ENCODE data around the gene RPL35.
A peak's percentile ranks its signal among the peaks of the same experiment; 100 is the strongest.

The RPL35 gene

DNA sequence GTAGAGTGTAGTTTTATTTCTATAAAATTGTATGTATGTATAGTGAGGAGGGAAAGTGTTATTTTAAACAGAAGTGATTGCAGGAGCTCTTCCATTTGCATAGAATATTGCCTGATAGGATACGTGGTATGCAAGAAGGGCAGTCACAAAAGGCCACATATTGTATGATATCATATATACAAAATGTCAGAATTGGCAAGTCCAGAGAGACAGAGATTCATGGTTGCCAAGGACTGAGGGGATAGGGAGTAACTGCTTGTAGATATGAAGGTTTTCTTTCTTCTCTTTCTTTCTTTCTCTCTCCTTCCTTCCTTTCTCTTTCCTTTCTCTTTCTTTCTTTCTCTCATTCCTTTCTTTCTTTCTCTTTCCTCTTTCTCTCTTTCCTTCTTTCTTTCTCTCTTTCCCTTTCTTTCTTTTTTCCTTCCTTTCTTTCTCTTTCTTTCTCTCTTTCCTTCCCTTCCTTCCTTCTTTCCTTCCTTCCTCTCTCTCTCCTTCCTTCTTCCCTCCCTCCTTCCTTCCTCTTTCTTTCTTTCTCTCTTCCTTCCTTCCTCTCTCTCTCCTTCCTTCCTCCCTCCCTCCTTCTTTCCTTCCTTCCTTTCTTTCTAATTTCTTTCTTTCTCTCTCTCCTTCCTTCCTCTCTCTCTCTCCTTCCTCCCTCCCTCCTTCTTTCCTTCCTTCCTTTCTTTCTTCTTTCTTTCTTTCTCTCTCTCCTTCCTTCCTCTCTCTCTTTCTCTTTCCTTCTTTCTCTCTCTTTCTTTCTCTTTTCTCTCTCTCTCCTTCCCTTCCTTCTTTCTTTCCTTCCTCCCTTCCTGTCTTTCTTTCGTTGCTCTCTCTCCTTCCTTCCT, 33.0 kb downstream of the RPL35 start:
- Mint-ChIP-seq H3K9me3 (no peaks in the 10 kb centered on the region), H3K4me1 (no peaks in the 10 kb centered on the region), H3K4me3 (no peak overlapping the region), H3K36me3 (no peaks in the 10 kb centered on the region), H3K27ac (peak overlapping the region; percentile 18)
- DNase-seq (ENCODE audit: low spot score in 2 of 2) = no peak
- ATAC-seq = no peak

DNA sequence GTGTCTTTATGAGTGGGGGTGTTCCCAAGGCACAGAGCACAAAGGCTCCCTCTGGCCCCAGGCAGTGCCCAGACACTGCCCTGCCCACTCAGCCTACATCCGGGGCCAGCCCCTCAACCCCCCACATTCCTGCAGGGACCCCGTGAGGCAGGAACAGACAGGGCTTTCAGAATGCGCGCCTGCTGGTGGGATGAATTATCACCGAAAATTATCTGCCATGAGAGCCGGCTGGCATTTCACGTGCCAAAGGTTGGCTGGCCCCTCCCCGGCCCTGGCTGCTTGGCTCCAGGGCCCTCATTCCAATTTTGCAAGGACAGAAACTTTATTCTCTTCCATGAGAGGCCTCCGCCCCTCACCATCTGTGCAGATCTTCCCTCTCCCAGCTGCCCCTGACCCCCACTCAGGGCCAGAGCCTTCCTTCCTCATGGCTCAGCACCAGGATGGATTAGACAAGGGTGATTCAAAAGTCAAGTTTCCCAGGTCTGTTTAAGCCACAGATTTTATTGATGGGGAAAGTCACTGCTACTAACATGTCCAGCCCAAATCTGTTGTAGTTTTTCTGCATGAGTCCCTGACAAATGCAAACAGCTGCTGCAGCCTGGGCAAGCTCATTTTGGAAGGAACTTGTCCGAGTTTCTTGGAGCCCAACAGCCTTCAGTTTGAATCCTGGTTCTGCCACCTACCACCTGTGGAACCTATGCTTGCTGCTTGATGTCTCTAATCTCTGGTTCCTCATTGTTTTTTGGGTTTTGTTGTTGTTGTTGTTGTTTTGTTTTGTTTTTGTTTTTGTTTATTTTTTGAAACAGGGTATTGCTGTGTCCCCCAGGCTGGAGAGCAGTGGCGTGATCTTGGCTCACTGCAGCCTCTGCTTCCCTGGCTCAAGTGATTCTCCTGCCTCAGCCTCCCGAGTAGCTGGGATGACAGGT, 40.8 kb downstream of the RPL35 start:
- H3K9me3 Mint-ChIP-seq = no peaks in the 10 kb centered on the region
- ATAC-seq = no peak
- H3K4me1 Mint-ChIP-seq = peaks cover 7% of the 10 kb centered on the region
- H3K27ac Mint-ChIP-seq = no peak overlapping the region
- no peaks in the 10 kb centered on the region for H3K36me3 Mint-ChIP-seq
- DNase-seq (ENCODE audit: low spot score in 2 of 2) = no peak
- no peak overlapping the region for H3K4me3 Mint-ChIP-seq

DNA sequence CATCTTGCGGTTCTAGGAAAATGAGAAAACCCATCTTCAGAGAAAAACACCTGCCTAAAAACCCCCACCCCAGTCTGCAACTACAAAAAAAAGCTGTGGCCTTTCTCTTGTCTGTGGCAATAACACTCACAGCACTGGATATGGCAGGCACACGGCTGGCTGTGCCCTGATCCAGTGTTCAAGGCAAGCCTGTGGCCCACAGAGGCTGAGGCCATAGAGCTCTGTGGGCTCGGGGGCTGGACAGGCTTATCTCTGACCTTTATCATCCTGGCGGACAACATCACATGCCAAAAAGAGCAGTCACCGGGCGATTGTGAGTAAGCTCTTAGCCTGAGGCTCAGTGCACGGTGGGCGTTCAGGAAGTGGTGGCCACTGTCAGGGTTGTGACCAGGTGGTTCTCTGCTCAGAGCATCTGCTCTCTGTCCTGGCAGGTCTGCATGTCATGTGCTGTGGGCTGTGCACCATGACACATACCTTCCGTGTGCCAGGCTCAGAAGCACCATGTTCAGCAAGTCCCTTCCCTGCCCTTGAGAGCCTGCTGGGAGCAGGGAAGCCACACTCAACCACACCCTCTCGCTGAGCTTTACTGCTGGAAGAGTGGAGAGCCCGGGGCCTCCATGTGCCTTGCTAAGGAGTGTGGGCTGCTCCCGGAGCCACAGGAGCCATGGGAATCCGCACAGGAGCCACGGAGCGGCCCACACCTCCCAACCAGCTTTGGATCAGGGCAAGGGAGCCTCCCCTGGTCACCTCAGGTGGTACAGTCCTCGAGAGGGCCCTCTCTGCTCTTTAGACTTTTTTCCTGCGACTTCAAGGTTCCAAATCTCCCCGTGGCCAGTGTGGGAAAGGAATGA, 43.1 kb downstream of the RPL35 start:
- Mint-ChIP-seq H3K4me1 (peaks cover 7% of the 10 kb centered on the region), H3K36me3 (no peaks in the 10 kb centered on the region), H3K27ac (no peak overlapping the region), H3K4me3 (no peak overlapping the region), H3K9me3 (no peaks in the 10 kb centered on the region)
- DNase-seq (ENCODE audit: low spot score in 2 of 2) (no peak), ATAC-seq (peak; percentile 90)

DNA sequence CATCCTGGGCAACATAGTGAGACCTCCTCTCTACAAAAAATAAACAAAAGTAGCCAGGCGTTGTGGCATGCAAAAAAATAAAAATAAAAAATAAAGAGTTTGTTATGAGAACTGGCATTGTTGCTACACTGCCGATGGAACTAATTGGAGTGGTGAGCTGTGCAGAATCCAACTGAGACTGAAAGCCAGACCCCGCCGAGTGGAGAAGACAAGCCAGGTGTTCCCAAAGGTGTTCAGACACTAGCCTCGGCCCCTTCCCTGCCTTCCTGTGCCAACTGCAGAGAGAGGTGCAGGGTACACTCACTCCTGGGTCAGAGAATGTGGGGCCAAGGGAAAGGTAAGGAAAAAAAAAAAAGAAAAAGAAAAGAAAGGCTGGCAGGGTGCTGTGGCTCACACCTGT, 46.2 kb downstream of the RPL35 start:
- Mint-ChIP-seq H3K4me1 (peaks cover 7% of the 10 kb centered on the region), H3K36me3 (no peaks in the 10 kb centered on the region), H3K9me3 (no peaks in the 10 kb centered on the region), H3K4me3 (no peak overlapping the region), H3K27ac (no peak overlapping the region)
- ATAC-seq = no peak
- DNase-seq (ENCODE audit: low spot score in 2 of 2) = no peak

DNA sequence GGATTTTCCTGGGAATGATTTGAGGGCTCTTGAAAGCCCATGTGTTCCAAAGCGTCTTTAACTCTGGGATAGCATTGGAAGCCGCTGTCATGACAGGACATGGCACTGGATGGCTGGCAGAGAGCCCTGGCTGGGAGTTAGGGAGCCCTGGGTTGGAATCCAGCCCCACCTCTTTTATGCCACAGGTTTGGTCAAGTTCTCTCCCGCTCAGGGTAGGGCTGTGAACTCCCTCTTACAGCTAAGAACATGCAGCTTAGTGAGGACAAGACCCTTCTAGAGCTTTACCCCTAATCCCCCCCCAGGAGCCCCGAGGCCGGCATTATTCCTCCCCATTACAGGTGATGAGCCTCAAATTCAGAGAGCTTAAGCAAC, 47.6 kb downstream of the RPL35 start:
- no peak for DNase-seq (ENCODE audit: low spot score in 2 of 2)
- Mint-ChIP-seq H3K36me3 (no peaks in the 10 kb centered on the region), H3K27ac (no peak overlapping the region)

DNA sequence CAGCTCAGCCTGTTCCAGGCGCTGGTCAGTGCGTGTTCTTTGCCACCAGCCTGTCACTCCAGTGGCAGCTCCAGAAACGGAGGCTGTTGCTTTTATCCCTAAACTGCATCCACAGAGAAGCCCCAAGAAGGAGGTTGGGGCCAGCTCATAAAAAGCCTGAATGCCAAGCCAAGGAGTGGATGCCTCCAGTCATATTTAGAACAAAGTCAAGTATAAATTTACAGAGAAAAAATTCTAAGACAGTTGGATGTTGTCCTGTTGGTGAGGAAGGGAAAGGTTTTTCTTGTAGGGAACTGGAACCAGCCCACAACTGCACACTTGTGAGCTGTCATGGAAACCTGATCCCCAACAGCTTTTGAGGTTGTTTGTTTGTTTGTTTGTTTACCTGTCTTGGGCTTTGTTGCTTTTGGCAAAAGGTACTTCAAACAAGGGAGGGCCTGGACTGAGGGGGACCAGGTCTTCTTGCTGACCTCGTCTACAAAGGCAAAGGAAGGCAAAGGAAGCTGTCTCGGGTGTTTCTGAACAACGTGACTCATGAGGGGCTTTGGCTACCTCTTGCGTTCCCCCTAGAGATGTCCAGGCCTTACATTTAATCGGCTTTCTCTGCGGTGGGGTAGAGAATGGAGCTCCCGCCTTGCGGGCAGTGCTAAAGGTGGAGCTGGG, 48.1 kb downstream of the RPL35 start:
- DNase-seq (ENCODE audit: low spot score in 2 of 2) (no peak), ATAC-seq (no peak)
- Mint-ChIP-seq H3K9me3 (no peaks in the 10 kb centered on the region), H3K27ac (no peak overlapping the region), H3K36me3 (no peaks in the 10 kb centered on the region), H3K4me1 (peaks cover 7% of the 10 kb centered on the region), H3K4me3 (no peak overlapping the region)

More for the DNA sequence above, 47.6 kb downstream of the RPL35 start:
- H3K4me1 Mint-ChIP-seq = peaks cover 7% of the 10 kb centered on the region
- no peak for ATAC-seq
- H3K4me3 Mint-ChIP-seq = no peak overlapping the region
- H3K9me3 Mint-ChIP-seq = no peaks in the 10 kb centered on the region

DNA sequence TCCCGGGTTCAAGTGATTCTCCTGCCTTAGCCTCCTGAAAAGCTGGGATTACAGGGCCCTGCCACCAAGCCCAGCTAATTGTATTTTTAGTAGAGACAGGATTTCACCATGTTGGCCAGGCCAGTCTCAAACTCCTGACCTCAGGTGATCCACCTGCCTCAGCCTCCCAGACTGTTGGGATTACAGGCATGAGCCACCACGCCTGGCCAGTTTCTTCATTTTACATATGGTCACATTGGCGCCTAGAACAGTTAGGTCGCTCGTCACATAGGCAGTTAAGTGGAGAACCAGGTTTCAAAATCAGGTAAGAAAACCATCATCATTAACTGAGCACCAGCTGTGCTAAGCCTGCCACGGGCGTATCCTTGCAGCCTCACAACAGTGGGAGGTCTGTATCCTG, 48.7 kb downstream of the RPL35 start:
- Mint-ChIP-seq H3K4me3 (no peak overlapping the region), H3K4me1 (peaks cover 1% of the 10 kb centered on the region), H3K9me3 (no peaks in the 10 kb centered on the region), H3K36me3 (no peaks in the 10 kb centered on the region), H3K27ac (no peak overlapping the region)
- no peak for DNase-seq (ENCODE audit: low spot score in 2 of 2)
- no peak for ATAC-seq

DNA sequence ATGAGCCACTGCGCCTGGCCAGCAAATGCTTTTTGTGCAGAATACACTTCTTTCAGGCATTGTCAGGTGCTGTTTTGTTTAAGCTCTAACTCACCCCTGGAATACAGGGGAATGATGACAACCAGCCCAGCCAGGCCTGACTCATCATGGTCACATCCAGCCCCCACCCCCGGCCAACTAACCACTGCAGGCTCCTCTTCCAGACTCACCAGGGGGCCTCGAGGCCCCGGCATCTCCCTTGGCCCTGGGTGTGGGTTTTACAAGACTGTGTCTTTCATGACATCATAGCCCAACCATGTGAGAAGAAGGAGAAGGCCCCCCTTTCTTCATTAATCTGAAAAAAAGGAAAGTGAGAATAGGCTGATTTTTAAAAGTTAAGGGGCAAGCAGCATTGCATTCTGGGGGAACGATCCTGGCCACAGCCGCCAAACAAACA, 49.3 kb downstream of the RPL35 start:
- no peak for ATAC-seq
- no peak overlapping the region for H3K4me3 Mint-ChIP-seq
- H3K27ac Mint-ChIP-seq = no peak overlapping the region
- H3K4me1 Mint-ChIP-seq = no peaks in the 10 kb centered on the region
- no peaks in the 10 kb centered on the region for H3K36me3 Mint-ChIP-seq
- no peak for DNase-seq (ENCODE audit: low spot score in 2 of 2)
- no peaks in the 10 kb centered on the region for H3K9me3 Mint-ChIP-seq

DNA sequence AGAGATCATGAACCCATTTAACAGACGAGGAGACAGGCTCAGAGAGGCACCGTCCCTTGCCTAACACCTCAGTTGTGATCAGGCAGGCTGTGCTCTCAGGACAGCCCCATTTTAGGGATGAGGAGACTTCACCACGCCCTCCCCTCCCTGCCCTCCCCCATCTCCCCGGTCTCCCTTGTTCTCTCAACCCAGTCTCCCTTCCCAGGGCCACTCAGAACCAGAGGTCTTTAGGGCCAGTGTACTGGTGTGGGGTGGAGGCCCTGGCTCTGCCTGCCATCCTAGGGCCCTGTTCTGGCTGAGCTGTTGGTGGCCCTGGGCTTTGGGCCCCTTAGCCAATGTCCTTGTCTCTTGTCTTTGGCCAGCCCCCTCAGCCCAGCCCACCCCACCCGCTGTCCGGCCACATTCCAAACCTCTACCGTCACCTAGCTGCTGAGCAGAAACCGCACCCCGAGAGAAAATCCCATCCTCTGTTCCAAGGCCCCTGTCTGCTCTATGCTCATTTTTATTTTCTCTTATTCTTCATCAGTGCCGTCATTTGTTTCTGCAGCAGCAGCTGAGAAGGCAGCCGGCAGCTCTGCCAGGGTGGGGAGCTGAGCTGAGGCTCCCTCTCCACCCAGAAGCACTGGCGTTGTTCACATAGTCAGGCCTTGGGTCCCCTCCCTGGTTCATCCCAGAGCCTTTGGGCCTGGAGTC, 50.9 kb downstream of the RPL35 start:
- ATAC-seq (peak; percentile 26), DNase-seq (ENCODE audit: low spot score in 2 of 2) (no peak)
- no peak overlapping the region for H3K27ac Mint-ChIP-seq
- no peak overlapping the region for H3K4me3 Mint-ChIP-seq
- H3K36me3 Mint-ChIP-seq = no peaks in the 10 kb centered on the region
- no peaks in the 10 kb centered on the region for H3K4me1 Mint-ChIP-seq
- no peaks in the 10 kb centered on the region for H3K9me3 Mint-ChIP-seq

DNA sequence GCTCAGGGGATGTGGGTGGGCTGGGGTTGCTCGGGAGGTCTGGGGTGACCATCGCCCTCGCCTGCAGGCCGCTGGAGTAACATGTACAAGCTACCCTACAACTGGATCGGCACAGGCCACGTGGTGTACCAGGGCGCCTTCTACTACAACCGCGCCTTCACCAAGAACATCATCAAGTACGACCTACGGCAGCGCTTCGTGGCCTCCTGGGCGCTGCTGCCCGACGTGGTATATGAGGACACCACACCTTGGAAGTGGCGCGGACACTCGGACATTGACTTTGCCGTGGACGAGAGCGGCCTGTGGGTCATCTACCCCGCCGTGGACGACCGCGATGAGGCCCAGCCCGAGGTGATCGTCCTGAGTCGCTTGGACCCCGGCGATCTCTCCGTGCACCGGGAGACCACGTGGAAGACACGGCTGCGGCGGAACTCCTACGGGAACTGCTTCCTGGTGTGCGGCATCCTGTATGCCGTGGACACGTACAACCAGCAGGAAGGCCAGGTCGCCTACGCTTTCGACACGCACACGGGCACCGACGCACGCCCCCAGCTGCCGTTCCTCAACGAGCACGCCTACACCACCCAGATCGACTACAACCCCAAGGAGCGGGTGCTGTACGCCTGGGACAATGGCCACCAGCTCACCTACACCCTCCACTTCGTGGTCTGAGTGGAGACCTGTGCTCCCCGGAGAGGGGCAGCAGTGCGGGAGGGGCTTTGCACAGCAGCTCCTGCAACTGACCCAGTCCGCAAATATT, 51.8 kb downstream of the RPL35 start:
- H3K4me3 Mint-ChIP-seq = no peak overlapping the region
- no peaks in the 10 kb centered on the region for H3K4me1 Mint-ChIP-seq
- H3K27ac Mint-ChIP-seq = no peak overlapping the region
- no peak for ATAC-seq
- DNase-seq (ENCODE audit: low spot score in 2 of 2) = no peak
- no peaks in the 10 kb centered on the region for H3K36me3 Mint-ChIP-seq
- no peaks in the 10 kb centered on the region for H3K9me3 Mint-ChIP-seq

DNA sequence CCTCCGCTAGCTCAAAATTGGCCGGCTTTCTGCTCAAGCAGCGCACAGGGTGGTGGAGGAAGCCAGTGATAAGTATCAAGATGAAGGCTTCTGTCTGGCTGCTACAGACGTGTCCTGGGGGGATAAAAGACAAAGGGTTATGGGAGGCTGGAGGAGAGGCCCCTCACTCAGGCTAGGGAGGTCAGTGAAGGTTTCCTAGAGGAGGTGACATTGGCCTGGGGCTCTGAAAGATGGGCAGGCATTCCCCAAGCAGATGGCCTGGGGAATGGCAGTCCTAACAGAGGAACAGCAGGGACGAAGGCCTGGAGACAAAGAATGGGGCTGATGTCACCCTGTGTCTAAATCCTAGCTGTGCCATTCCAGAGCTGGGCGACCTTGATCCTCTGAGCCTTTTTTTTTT, 52.5 kb downstream of the RPL35 start:
- no peaks in the 10 kb centered on the region for H3K4me1 Mint-ChIP-seq
- no peak overlapping the region for H3K4me3 Mint-ChIP-seq
- ATAC-seq (no peak), DNase-seq (ENCODE audit: low spot score in 2 of 2) (no peak)
- H3K9me3 Mint-ChIP-seq = no peaks in the 10 kb centered on the region
- H3K36me3 Mint-ChIP-seq = no peaks in the 10 kb centered on the region
- H3K27ac Mint-ChIP-seq = no peak overlapping the region

DNA sequence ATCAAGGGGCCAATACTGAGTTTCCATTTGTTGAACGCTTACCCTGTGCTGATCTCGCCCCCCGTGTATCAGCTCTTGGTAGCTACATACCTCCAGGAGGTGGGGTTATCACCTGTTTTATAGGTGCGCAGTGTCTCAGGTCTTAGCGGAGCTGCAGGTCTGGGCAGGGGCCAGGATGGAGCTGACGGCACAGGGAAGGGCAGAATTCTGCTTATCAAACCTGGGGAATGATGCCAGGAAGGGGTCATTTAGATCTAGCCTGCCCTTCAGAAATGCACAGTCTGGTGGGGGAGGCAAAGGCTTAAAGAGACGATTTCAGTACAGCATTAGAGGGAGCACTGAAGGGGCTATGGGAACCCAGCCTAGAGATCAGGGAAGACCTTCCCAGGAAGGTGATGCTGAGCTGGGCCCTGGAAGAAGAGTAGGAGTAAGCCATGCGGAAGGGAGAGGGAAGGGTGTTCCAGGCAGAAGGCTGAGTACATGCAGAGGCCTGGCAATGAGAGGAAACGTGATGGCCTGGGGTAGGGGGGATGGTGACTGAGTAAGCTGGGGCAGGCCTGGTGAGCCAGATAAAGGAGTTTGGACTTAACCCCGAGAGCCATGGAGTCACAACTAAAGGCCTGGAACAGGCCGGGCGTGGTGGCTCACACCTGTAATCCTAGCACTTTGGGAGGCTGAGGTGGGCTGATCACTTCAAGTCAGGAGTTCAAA, 53.4 kb downstream of the RPL35 start:
- no peak for DNase-seq (ENCODE audit: low spot score in 2 of 2)
- ATAC-seq = no peak
- Mint-ChIP-seq H3K36me3 (no peaks in the 10 kb centered on the region), H3K4me3 (no peak overlapping the region), H3K9me3 (no peaks in the 10 kb centered on the region), H3K4me1 (no peaks in the 10 kb centered on the region), H3K27ac (no peak overlapping the region)
